Measurements from ENCODE around the gene GKN2.

GKN2 gene, protein sequence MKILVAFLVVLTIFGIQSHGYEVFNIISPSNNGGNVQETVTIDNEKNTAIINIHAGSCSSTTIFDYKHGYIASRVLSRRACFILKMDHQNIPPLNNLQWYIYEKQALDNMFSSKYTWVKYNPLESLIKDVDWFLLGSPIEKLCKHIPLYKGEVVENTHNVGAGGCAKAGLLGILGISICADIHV

DNA sequence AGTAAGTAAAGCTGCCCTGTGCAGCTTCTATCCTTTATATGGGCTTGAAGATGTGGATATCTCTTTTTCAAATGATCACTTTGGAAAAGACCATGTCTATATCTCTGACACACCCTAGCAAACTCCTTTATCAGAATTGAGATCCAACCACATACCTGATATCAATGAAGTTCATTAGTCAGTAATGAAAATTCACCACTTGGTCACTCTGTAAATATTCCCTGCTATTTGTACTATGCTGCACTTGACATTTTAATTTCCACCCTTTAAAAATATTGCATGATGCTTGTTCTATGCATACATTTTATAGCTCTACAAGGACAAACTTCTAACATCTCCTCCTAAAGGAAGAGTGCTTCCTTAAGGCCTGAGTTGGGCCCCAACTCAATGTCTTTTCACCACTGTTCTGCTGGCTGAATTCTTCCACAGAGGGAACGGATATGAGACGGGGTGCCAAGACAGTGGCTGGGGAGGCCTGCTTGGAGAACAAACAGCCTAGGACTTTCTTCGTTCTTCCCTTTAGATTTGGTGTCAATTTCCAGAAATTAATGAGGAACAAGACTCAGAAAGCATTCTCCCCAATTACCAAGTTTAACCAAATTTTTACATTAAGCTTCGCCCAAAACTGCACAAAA is at the start of gene GKN2:
Gene GKN2 (minus strand): TSS at position 7 of the 635 bp plus-strand sequence. CDS start 32 bp downstream, outside the sequence.
- ChIA-PET POLR2A (no interaction called here), CTCF (interaction anchor here (2.5 kb wide), 1 partner anchor 9 kb away, joined by 17 read pairs; no protein-coding TSS in a partner anchor)
- H3K36me3 ChIP-seq (ENCODE audit: control insufficient read depth in 2 of 2, insufficient read depth in 1 of 2, low read length in 2 of 2) = no peaks in the 10 kb centered on the region
- H3K4me3 ChIP-seq (ENCODE audit: low read depth, low read length) = no peak within 1 kb of the TSS
- no peaks in the 10 kb centered on the region for H3K9me3 ChIP-seq (ENCODE audit: control insufficient read depth, insufficient read depth, low read depth, low read length)
- no peaks in the 10 kb centered on the region for H3K4me1 ChIP-seq (ENCODE audit: control insufficient read depth, insufficient read depth, low read length)
- TF ChIP-seq ZNF549 (tag by site-specific recombination; IDR thresholded peaks at IDR 0.05) (no peak), ZNF677 (tag by site-specific recombination; IDR thresholded peaks at IDR 0.05) (no peak), ZNF560 (tag by site-specific recombination; IDR thresholded peaks at IDR 0.05; ENCODE audit: borderline replicate concordance) (no peak), ZBTB7A (tag by site-specific recombination; IDR thresholded peaks at IDR 0.05; ENCODE audit: low read depth) (no peak), OSR2 (tag by site-specific recombination; IDR thresholded peaks at IDR 0.05) (no peak), KLF7 (tag by site-specific recombination; IDR thresholded peaks at IDR 0.05; ENCODE audit: borderline replicate concordance) (no peak), GLIS1 (tag by site-specific recombination; IDR thresholded peaks at IDR 0.05) (no peak), ZNF621 (tag by site-specific recombination; IDR thresholded peaks at IDR 0.05) (no peak), ZNF121 (tag by site-specific recombination; IDR thresholded peaks at IDR 0.05) (no peak), ZNF747 (tag by site-specific recombination; IDR thresholded peaks at IDR 0.05) (no peak), ZNF155 (tag by site-specific recombination; IDR thresholded peaks at IDR 0.05) (no peak), ZNF114 (tag by site-specific recombination; IDR thresholded peaks at IDR 0.05) (no peak), ZNF629 (tag by site-specific recombination; IDR thresholded peaks at IDR 0.05) (no peak), HOXD13 (CRISPR knock-in tag; IDR thresholded peaks at IDR 0.05; ENCODE audit: borderline replicate concordance) (no peak), ZNF2 (tag by site-specific recombination; IDR thresholded peaks at IDR 0.05) (no peak), ZNF48 (tag by site-specific recombination; IDR thresholded peaks at IDR 0.05) (no peak)
- TF ChIP-seq, protein P1, sequence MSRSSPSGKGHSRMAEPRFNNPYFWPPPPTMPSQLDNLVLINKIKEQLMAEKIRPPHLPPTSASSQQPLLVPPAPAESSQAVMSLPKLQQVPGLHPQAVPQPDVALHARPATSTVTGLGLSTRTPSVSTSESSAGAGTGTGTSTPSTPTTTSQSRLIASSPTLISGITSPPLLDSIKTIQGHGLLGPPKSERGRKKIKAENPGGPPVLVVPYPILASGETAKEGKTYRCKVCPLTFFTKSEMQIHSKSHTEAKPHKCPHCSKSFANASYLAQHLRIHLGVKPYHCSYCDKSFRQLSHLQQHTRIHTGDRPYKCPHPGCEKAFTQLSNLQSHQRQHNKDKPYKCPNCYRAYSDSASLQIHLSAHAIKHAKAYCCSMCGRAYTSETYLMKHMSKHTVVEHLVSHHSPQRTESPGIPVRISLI (tag by site-specific recombination; IDR thresholded peaks at IDR 0.05) = no peak
- TF ChIP-seq, protein P2, sequence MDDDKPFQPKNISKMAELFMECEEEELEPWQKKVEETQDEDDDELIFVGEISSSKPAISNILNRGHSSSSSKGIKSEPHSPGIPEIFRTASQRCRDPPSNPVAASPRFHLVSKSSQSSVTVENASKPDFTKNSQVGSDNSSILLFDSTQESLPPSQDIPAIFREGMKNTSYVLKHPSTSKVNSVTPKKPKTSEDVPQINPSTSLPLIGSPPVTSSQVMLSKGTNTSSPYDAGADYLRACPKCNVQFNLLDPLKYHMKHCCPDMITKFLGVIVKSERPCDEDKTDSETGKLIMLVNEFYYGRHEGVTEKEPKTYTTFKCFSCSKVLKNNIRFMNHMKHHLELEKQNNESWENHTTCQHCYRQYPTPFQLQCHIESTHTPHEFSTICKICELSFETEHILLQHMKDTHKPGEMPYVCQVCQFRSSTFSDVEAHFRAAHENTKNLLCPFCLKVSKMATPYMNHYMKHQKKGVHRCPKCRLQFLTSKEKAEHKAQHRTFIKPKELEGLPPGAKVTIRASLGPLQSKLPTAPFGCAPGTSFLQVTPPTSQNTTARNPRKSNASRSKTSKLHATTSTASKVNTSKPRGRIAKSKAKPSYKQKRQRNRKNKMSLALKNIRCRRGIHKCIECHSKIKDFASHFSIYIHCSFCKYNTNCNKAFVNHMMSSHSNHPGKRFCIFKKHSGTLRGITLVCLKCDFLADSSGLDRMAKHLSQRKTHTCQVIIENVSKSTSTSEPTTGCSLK (tag by site-specific recombination; IDR thresholded peaks at IDR 0.05) = no peak
- H3K27ac ChIP-seq (ENCODE audit: extremely low read depth, low read depth, low read length) = no peak within 1 kb of the TSS

DNA sequence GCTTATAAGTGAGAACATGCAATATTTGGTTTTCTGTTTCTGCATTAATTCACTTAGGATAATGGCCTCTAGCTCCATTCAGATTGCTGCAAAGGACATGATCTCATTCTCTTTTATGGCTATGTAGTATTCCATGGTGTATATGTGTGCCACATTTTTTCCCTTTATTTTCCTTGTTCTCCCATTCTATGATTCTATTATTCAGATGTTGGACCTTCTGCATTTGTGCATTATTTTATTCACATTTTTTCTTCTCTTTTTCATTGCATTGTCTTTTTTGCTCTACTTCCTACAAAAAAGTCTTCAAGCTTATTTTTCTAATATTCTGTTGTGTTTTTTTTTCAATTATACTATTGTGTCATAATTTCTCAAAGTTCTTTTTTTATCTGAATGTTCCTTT is 49.2 kb upstream of the GKN2 start:
- POLR2A ChIA-PET = no interaction called here
- TF ChIP-seq ZNF184 (tag by site-specific recombination; IDR thresholded peaks at IDR 0.05) (no peak), ZNF133 (tag by site-specific recombination; IDR thresholded peaks at IDR 0.05) (peak; percentile 95)
- no peaks in the 10 kb centered on the region for H3K9me3 ChIP-seq (ENCODE audit: control insufficient read depth, insufficient read depth, low read depth, low read length)
- CTCF ChIA-PET = interaction anchor here (1.2 kb wide), 1 partner anchor 69 kb away, joined by 4 read pairs; no protein-coding TSS in a partner anchor
- H3K4me3 ChIP-seq (ENCODE audit: low read depth, low read length) = no peak overlapping the region
- no peaks in the 10 kb centered on the region for H3K4me1 ChIP-seq (ENCODE audit: control insufficient read depth, insufficient read depth, low read length)
- no peak overlapping the region for H3K27ac ChIP-seq (ENCODE audit: extremely low read depth, low read depth, low read length)
- H3K36me3 ChIP-seq (ENCODE audit: control insufficient read depth in 2 of 2, insufficient read depth in 1 of 2, low read length in 2 of 2) = no peaks in the 10 kb centered on the region
